Fibroblast of upper back skin (primary cell): Measurements from ENCODE around the gene GNB1.
"Not testable (repeated sequence)": the region's sequence is repeated elsewhere in the genome, so short reads cannot be mapped to it uniquely, and the experiment has no call there.

Experiments used
- DNase-seq: peaks from one replicate; pipeline ENCODE4 v3.0.0-alpha.2; 2013

The GNB1 gene

GRCh38 chr1:1890506-1891348 lies at the start of gene GNB1:
Gene GNB1, minus strand, starts transcription at chr1:1891087. Its CDS starts 65,634 bp downstream, at chr1:1825453.
- DNase-seq = peak; percentile 87

- DNase-seq = no peak
Observed at GRCh38 chr1:1940123-1940425, 49.2 kb upstream of the GNB1 start.

- DNase-seq = no peak
Observed at GRCh38 chr1:1939296-1940122, 48.6 kb upstream of the GNB1 start.

- DNase-seq = no peak
Observed at GRCh38 chr1:1938613-1939295, 47.9 kb upstream of the GNB1 start.

GRCh38 chr1:1938276-1938573 lies 47.3 kb upstream of the GNB1 start:
- DNase-seq = no peak

GRCh38 chr1:1937549-1938275 lies 46.8 kb upstream of the GNB1 start:
- DNase-seq = no peak

GRCh38 chr1:1937061-1937460 lies 46.2 kb upstream of the GNB1 start:
- no peak for DNase-seq

- not testable (repeated sequence) for DNase-seq
Observed at GRCh38 chr1:1934848-1935247, 44.0 kb upstream of the GNB1 start.

GRCh38 chr1:1929639-1930545 lies 39.0 kb upstream of the GNB1 start:
- DNase-seq = no peak

GRCh38 chr1:1929102-1929638 lies 38.3 kb upstream of the GNB1 start:
- DNase-seq = no peak

- no peak for DNase-seq
Observed at GRCh38 chr1:1928231-1929101, 37.6 kb upstream of the GNB1 start.

- DNase-seq = no peak
Observed at GRCh38 chr1:1927751-1928150, 36.9 kb upstream of the GNB1 start.

GRCh38 chr1:1926886-1927660 lies 36.2 kb upstream of the GNB1 start:
- no peak for DNase-seq

- DNase-seq = no peak
Observed at GRCh38 chr1:1926346-1926811, 35.5 kb upstream of the GNB1 start.

- DNase-seq = no peak
Observed at GRCh38 chr1:1925437-1926345, 34.8 kb upstream of the GNB1 start.

GRCh38 chr1:1924849-1925248 lies 34.0 kb upstream of the GNB1 start:
- no peak for DNase-seq

- no peak for DNase-seq
Observed at GRCh38 chr1:1924386-1924785, 33.5 kb upstream of the GNB1 start.

GRCh38 chr1:1922956-1923833 lies 32.3 kb upstream of the GNB1 start:
- no peak for DNase-seq
